ENCODE results near the gene ABTB2.

- TF ChIP-seq CREB5 (CRISPR knock-in tag; IDR thresholded peaks at IDR 0.05; ENCODE audit: low read depth), result no peak
- TF ChIP-seq ISL1 (CRISPR knock-in tag; IDR thresholded peaks at IDR 0.05), result no peak
- TF ChIP-seq OSR1 (CRISPR knock-in tag; IDR thresholded peaks at IDR 0.05), result no peak
- TF ChIP-seq ZNF565 (CRISPR knock-in tag; conservative IDR thresholded peaks at IDR 0.05; ENCODE audit: low read depth), result no peak
- TF ChIP-seq, protein P1, sequence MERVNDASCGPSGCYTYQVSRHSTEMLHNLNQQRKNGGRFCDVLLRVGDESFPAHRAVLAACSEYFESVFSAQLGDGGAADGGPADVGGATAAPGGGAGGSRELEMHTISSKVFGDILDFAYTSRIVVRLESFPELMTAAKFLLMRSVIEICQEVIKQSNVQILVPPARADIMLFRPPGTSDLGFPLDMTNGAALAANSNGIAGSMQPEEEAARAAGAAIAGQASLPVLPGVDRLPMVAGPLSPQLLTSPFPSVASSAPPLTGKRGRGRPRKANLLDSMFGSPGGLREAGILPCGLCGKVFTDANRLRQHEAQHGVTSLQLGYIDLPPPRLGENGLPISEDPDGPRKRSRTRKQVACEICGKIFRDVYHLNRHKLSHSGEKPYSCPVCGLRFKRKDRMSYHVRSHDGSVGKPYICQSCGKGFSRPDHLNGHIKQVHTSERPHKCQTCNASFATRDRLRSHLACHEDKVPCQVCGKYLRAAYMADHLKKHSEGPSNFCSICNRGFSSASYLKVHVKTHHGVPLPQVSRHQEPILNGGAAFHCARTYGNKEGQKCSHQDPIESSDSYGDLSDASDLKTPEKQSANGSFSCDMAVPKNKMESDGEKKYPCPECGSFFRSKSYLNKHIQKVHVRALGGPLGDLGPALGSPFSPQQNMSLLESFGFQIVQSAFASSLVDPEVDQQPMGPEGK (CRISPR knock-in tag; IDR thresholded peaks at IDR 0.05; ENCODE audit: borderline replicate concordance), result no peak
- no peak for TF ChIP-seq CSDC2 (CRISPR knock-in tag; IDR thresholded peaks at IDR 0.05)
- TF ChIP-seq ESRRG (CRISPR knock-in tag; IDR thresholded peaks at IDR 0.05), result no peak
- no peak for TF ChIP-seq ZC3H10 (CRISPR knock-in tag; IDR thresholded peaks at IDR 0.05)
- no peak for TF ChIP-seq ZFP3 (CRISPR knock-in tag; IDR thresholded peaks at IDR 0.05)
- no peak for TF ChIP-seq ARNTL (CRISPR knock-in tag; IDR thresholded peaks at IDR 0.05; ENCODE audit: borderline replicate concordance, low read depth)
- no peak for TF ChIP-seq RARB (CRISPR knock-in tag; IDR thresholded peaks at IDR 0.05)
- TF ChIP-seq TCF4 (CRISPR knock-in tag; IDR thresholded peaks at IDR 0.05; ENCODE audit: borderline replicate concordance), result no peak
- TF ChIP-seq, protein P2, sequence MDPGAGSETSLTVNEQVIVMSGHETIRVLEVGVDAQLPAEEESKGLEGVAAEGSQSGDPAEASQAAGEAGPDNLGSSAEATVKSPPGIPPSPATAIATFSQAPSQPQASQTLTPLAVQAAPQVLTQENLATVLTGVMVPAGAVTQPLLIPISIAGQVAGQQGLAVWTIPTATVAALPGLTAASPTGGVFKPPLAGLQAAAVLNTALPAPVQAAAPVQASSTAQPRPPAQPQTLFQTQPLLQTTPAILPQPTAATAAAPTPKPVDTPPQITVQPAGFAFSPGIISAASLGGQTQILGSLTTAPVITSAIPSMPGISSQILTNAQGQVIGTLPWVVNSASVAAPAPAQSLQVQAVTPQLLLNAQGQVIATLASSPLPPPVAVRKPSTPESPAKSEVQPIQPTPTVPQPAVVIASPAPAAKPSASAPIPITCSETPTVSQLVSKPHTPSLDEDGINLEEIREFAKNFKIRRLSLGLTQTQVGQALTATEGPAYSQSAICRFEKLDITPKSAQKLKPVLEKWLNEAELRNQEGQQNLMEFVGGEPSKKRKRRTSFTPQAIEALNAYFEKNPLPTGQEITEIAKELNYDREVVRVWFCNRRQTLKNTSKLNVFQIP (CRISPR knock-in tag; IDR thresholded peaks at IDR 0.05; ENCODE audit: borderline replicate concordance, low read depth), result no peak
- TF ChIP-seq SNAI2 (CRISPR knock-in tag; IDR thresholded peaks at IDR 0.05), result no peak
These were observed 202.1 kb downstream of the ABTB2 start for GRCh38 chr11:34155757-34156062.

Data from SK-N-SH treated with all-trans-retinoic acid at 6 μM for 48 hours (cell line).